Keratinocyte (primary cell): ENCODE results near the gene LILRB2.

ENCODE experiments used
- CTCF ChIP-seq, 3 experiments: IDR thresholded peaks in 1 of 3; conservative IDR thresholded peaks in 1 of 3; optimal IDR thresholded peaks in 1 of 3; 2 replicates in 2 of 3; 3 replicates in 1 of 3; pipeline versions ENCODE3 to v1.5.1; 2011; ENCODE audit warnings: low read length in 3 of 3, mild to moderate bottlenecking in 3 of 3, moderate library complexity in 2 of 3, control low read depth in 1 of 3, inconsistent platforms in 1 of 3; ENCODE audit not compliant: insufficient read depth in 2 of 3; ENCODE audit errors: extremely low read depth in 1 of 3
- EZH2 ChIP-seq: IDR thresholded peaks from one replicate; pipeline ENCODE4 v1.6.1; 2012; ENCODE audit warnings: inconsistent platforms, mild to moderate bottlenecking, low read length, moderate library complexity

GRCh38 chr19:54262066-54262465, 18.8 kb downstream of the LILRB2 start:
- TF ChIP-seq CTCF (optimal IDR thresholded peaks at IDR 0.05 in 1 of 3, IDR thresholded peaks at IDR 0.05 in 1 of 3, conservative IDR thresholded peaks at IDR 0.05 in 1 of 3; ENCODE audit: extremely low read depth in 1 of 3, insufficient read depth in 2 of 3, low read length in 3 of 3) (no peak), EZH2 (no peak)
